ENCODE results near the gene COBL.

COBL gene

DNA sequence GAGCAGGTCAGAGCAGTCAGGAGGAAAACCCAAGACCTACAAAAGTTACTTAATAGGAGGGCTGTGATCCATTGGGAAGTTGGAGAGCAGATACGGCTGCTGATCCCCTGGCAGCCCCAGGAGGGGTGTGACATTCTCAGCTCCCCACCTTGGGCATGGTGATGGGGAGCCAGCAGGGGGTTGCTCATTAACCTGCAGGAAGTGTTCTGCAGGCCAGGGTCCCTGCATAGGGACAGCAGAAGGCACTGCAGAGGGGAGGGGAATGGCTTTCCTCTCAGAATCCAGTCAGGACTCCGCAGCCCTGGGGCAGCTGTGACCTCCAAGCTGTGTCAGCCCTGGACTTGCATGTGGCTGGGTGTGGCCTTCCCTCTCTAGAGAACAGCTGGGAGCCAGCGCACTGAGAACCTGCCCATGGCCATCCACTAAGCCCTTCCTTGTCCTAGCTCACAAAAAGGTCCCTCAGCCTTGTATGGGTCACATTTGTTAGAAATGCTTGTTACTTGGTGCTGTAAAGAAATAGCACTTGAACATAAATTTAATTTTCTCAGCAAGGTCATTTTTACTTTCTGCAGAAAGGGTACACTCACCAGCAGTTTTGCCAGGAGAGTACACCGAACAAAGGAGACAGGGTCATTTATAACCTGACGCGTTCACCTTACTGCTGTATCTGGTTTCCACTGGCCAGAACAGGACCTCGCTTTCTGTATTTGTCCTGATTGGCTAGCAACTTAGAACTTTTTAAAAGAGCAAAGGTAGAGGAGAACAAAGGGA is 169.6 kb downstream of the COBL start:
- TF ChIP-seq, protein P1, sequence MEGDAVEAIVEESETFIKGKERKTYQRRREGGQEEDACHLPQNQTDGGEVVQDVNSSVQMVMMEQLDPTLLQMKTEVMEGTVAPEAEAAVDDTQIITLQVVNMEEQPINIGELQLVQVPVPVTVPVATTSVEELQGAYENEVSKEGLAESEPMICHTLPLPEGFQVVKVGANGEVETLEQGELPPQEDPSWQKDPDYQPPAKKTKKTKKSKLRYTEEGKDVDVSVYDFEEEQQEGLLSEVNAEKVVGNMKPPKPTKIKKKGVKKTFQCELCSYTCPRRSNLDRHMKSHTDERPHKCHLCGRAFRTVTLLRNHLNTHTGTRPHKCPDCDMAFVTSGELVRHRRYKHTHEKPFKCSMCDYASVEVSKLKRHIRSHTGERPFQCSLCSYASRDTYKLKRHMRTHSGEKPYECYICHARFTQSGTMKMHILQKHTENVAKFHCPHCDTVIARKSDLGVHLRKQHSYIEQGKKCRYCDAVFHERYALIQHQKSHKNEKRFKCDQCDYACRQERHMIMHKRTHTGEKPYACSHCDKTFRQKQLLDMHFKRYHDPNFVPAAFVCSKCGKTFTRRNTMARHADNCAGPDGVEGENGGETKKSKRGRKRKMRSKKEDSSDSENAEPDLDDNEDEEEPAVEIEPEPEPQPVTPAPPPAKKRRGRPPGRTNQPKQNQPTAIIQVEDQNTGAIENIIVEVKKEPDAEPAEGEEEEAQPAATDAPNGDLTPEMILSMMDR (IDR thresholded peaks at IDR 0.05; ENCODE audit: insufficient read depth, low read depth, low read length, missing control alignments), result no peak
- DNase-seq (ENCODE audit: low read depth), result no peak
- H3K4me3 ChIP-seq (ENCODE audit: low read length), result no peak overlapping the region

DNA sequence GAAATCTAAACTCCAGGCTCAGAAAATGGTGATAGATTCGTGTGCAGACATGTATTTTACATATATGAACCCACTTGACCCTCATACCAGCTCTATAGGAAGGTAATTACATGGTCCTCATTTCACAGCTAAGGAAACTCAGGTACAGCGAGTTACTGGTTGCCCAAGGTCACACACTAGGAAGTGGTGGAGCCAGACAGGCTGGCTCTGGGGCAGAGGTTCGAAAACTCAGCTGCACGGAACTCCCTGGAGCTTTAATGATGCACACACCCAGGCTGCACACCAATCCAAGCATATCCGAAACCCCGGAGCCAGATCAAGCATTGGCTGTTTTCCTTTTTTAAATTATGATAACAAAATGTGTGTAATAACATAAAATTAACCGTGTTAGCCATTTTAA is 172.4 kb downstream of the COBL start:
- TF ChIP-seq, protein P1 (IDR thresholded peaks at IDR 0.05; ENCODE audit: insufficient read depth, low read depth, low read length, missing control alignments), result no peak
- DNase-seq (ENCODE audit: low read depth), result no peak
- H3K4me3 ChIP-seq (ENCODE audit: low read length), result no peak overlapping the region

DNA sequence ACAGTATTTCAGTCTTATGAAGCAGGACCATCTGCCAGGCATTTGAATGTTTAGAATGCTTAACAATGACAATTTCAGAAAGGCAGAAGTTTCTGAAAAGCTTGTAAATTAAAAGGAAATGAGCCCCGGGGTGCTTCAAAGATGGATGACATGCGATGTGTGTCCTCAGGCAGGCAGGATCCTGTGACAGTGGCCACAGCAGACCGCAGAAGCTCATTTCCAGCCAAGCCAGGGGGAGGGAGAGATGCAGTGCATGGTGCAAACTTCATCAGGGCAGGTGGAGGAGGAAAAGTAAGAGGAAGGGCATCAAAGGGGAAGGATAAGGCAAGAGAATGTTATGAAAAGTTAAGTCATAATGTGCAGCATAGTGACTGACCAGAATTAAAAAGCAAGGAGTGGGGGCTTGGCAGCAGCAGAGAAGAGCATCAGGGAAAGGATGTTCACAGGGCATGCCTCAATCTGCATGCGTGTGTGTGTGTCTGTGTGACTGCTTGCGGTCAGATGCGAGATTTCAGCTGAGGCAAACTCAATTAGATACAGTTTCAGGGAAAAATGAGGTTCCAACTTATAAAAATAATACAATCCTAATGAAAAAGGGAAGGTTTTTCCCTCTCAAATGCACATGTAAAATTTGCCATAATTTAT is 173.7 kb downstream of the COBL start:
- no peak overlapping the region for H3K4me3 ChIP-seq (ENCODE audit: low read length)
- no peak for DNase-seq (ENCODE audit: low read depth)
- TF ChIP-seq, protein P1 (IDR thresholded peaks at IDR 0.05; ENCODE audit: insufficient read depth, low read depth, low read length, missing control alignments), result no peak

DNA sequence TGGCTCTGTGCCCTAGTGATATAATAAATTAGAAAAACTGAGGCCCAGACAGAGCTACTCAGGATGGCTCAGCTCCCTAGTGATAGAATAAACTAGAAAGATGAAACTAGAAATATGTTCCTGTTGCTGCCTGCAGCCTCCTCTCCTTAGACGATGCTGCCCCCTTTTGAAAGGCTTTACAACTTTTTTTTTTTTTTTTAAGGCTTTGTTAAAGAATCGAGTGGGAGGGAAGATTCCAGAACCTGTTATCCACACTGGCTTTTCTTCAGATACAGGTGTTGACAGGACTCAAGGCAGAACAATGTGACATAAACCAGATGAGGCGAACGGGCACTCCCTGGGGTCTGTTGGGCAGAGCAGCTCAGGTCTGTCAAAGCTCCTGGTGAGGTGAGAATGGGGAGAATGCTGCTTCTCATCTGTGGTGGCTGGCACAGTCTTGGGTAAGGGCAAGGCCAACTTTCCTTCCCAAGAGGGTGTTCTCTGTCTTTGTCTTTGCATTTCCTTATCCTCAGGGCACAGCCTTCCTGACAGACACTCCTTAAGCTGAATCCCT is 175.1 kb downstream of the COBL start:
- H3K4me3 ChIP-seq (ENCODE audit: low read length), result no peak overlapping the region
- peak; percentile 54 for DNase-seq (ENCODE audit: low read depth)
- TF ChIP-seq, protein P1 (IDR thresholded peaks at IDR 0.05; ENCODE audit: insufficient read depth, low read depth, low read length, missing control alignments), result peak; percentile 58

DNA sequence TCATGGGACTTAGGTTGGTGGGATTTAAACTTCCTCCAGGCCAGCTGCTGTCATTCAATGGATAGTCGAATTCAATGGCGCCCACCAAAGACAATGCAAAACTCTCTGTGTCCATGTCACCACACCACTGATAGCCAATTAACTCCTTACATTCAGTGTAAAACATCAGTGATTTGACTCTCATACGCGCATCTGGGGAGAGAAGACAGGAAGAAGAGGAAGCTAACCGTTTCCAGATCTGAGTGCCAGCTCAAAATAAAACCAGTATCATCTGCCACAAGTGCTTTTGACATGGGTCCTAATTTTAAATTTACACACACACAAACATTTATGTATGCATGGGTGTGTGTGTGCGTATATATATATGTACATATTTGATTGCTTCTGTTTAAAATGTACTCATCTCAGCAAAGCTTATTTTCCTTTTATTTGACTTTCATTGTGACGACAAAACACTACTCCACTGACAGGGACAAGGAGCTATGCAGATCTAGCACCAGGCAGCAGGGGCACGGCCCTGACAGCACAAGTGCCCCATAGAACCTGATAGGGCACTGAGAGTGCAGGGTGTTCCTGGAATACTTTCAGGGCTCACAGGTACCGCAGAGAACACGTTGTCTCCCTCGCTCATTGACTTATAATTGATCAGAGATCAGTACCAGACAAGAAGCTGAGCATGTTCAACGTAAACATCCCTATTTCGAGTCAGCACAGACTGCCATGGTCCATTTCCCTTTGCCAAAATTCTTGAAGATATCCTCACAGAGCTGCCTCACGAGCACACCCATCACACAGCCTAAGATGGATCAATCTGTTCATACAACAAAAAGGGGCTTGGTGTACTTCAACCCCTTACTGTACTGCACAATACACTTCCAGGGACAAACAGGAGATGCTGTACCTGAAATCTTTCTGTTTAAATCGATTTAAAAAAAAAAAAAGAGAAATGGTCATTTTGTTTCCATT is 176.1 kb downstream of the COBL start:
- no peak for DNase-seq (ENCODE audit: low read depth)
- no peak overlapping the region for H3K4me3 ChIP-seq (ENCODE audit: low read length)
- TF ChIP-seq, protein P1 (IDR thresholded peaks at IDR 0.05; ENCODE audit: insufficient read depth, low read depth, low read length, missing control alignments), result no peak

DNA sequence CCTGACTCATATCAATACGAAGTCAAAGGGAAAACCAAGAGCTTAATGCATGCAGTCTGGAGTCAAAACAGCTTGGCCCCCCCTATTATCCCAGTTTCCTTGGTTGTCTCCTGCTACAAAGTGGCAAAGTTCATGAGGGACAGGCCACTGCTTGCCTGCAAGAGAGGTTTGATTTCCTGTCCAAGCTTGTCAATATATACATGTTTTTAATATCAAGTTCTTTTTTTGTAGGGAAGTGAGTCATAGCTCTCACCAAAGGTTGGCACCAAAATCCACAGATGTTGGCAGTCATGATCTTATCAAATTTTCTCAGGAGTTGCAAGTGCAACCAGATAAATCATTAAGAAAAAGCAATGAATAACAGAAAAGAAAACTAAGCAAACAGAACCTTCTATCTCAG is 176.8 kb downstream of the COBL start:
- H3K4me3 ChIP-seq (ENCODE audit: low read length), result no peak overlapping the region
- DNase-seq (ENCODE audit: low read depth), result peak; percentile 69
- TF ChIP-seq, protein P1 (IDR thresholded peaks at IDR 0.05; ENCODE audit: insufficient read depth, low read depth, low read length, missing control alignments), result no peak
